GM18511 (cell line): Measurements from ENCODE around the gene WFDC9.
"Not testable (repeated sequence)": the region's sequence is repeated elsewhere in the genome, so short reads cannot be mapped to it uniquely, and the experiment has no call there.

Experiments
- ATAC-seq: cut with Tn5 transposase; IDR thresholded peaks from one replicate; pipeline ENCODE4 v1.9.1; 2021; ENCODE audit warnings: mild to moderate bottlenecking, moderate library complexity; ENCODE audit not compliant: unreplicated experiment

The WFDC9 gene

DNA sequence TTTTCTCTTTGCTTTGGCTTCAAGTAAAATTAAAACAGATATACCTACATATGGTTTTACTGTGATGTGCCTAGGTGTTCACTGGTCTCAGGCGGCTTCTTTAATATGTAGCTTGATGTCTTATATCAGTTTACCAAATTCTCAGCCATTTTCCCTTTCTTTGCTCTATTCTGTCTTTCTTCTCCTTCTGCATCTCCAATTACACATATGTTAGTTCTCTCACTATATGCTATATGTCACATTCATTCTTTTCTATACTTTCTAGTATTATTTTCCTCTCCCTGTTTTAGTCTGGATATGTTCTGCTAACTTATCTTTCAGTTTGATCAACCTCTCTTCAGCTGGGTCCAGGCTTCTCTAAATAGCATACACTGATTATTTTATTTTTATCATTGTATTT is 37.6 kb downstream of the WFDC9 start:
- no peak for ATAC-seq

DNA sequence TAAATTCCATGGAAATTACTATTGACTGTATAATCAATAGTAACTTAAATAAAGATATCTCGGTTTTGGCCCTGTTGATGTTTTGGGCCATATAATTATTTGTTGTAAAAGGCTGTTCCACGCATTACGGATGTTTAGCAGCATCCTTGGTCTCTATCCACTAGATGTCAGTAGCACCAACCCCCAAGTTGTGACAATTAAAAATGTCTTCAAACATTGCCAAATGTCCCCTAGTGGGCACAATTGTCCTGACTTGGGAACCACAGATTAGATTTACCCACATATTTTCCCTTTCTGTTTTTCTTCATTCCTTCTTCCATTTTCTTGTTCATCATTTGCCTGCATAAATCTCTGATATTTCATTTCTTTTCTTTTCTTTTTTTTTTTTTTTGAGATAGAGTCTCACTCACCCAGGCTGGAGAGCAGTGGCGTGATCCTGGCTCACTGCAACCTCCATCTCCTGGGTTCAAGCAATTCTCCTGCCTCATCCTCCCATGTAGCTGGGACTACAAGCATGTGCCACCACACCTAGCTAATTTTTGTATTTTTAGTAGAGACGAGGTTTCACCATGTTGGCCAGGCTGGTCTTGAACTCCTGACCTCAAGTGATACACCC is 38.4 kb downstream of the WFDC9 start:
- ATAC-seq = no peak

DNA sequence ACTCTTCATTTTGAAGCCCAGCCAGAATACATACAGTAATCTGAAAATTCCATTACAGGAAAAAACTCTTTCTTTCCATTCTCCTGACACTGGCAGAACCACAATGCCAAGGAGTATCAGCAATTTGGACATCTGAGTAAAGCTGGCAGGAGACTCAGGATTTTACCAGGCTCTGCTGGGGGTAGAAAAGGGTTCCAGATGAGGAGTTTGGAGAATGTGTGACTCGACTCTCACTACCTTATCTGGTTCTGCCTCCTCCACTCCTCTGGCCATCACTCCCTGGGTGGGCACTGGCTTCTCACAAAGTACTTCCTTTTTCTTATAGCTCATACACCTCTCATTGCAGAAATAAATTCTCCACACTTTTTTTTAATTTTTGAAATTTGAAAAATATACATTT is 41.4 kb downstream of the WFDC9 start:
- no peak for ATAC-seq

DNA sequence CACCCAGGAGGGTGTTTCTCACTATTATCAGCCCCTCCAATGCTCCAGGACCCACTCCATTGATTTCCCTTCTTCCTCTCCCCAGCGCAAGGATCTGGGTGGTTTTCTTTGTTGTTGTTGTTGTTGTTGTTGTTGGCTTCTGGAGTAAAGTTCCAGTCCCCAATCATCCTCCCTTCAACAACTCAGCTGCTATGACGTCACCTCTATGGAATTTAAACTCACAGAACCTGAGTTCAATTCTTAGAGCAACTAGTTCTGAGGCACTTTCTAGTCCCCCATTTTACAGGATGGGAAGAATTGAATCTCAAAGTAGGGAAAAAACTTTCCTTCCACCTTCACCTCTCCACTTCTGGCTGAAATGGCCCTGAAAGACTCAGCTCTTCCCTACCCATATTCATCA is 42.3 kb downstream of the WFDC9 start:
- ATAC-seq = no peak

DNA sequence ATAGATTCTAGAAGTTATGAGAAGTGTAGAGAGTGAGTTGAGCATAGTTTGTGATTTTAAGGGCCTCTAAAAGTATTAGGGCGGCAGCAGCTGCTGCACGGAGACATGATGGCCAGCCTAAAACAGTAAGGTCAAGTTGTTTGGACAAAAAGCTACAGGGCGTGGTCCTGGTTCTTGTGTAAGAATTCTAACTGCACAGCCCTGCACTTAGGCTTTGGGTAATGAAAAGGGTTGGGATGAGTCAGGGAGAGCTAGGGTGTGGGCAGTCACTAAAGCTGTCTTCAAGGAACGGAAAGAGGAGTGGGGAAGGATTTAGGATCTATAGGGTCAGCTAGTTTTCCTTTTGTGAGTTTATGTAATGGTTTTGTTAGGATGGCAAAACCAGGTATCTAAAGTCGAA is 45.1 kb downstream of the WFDC9 start:
- ATAC-seq = not testable (repeated sequence)

DNA sequence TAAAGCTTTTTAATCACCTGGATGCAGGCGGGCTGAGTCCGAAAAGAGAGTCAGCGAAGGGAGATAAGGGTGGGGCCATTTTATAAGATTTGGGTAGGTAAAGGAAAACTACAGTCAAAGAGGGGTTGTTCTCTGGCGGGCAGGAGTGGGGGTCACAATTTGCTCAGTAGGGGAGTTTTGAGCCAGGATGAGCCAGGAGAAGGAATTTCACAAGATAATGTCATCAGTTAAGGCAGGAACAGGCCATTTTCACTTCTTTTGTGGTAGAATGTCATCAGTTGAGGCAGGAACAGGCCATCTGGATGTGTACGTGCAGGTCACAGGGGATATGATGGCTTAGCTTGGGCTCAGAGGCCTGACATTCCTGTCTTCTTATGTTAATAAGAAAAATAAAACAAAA is 46.8 kb downstream of the WFDC9 start:
- not testable (repeated sequence) for ATAC-seq

DNA sequence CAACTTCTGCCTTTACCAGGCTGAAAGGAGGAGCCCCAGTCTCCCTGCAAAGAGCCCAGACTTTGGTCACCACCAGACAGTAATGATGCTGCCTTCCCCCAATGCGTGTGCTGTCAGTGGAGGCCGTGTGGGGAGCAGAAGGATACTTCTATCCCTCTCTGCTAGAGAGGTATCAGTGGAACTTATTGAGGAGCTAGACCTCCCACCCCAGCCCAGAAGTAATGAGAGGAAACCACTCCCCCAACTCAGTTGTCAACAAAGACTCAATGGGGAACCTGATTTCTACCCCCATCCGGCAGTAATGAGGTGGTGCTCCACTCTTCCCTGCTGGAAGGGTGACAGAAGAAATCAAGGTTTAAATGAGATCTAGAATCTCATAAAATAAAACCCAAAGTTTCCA is 47.6 kb downstream of the WFDC9 start:
- no peak for ATAC-seq

DNA sequence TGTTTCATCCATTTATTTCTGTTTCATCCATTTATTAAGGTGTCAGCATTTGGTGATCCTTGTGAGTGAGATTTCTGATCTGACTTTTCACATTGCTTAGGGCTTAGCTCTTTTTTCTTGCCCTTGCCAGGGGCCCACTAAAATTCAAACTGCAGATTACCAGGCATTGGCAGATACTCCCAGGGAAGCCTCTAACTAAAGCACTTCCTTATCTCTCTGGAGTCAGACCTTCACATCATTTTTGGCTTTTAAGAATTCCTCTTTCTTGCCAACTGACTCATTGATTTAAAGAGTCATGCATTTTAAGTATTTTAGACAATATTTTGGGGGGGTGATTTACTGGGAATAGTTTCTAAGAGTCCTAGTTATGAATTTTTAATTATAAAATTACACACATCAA is 49.4 kb downstream of the WFDC9 start:
- ATAC-seq = no peak

DNA sequence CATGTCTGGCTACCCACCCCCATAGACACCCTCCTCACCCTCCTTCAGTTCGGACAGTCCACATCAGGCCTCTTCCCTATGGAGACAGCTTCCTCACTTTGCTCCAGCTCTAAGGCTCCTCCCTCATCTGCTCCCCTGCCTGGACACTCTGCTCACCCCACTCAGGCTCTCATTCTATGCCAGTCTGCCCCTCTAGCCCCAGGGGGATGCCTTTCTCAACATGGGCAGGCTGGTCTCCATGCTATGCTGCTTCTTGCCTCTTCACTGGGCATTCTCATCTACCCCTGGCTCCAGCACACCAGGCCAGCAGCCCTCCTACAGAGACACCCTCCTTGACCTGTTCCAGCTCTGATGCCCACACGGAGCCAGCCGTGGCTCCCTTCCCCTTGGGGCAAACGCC is 51.9 kb downstream of the WFDC9 start, which contains the start of gene WFDC8:
WFDC8 (minus strand) TSS at position 101 of the 400 bp plus-strand sequence; CDS start at position 64, 37 bp downstream.
- no peak for ATAC-seq

DNA sequence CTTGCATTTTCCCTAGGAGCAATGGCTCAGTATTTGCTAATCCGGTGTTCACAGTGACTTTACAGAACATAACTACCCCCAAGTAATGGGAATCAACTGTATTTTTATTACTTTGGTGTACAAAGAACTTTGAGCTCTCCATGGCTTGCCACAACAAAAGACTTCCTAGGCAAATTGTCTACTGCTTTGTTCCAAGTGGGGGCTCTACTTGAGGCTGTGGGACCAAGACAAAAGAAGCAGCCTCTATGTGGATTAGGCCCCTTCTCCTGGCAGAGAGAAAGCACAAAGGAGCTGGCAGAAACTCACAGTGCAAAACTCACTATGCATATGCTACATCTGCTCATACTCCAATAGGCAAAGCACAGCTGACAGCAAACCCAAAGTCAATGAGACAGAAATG is 52.9 kb downstream of the WFDC9 start:
- no peak for ATAC-seq

DNA sequence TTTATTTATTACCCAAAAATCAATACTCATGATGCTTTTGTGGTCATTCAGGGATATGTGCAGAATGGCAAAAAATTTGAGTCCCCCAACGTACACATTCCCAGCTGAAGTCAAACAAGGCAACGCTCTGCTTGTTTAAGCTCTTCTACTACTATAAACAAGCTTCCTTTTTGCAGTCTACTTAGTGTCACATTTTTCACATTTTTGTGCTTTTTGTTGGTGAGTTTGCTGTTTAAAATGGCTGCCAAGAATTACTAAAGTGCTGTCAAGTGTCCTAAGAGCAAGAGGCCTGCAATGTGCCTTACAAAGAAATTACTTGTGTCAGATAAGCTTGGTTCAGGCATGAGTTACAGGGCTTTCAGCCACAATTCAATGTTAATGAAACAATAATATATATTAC is 54.1 kb downstream of the WFDC9 start:
- no peak for ATAC-seq

DNA sequence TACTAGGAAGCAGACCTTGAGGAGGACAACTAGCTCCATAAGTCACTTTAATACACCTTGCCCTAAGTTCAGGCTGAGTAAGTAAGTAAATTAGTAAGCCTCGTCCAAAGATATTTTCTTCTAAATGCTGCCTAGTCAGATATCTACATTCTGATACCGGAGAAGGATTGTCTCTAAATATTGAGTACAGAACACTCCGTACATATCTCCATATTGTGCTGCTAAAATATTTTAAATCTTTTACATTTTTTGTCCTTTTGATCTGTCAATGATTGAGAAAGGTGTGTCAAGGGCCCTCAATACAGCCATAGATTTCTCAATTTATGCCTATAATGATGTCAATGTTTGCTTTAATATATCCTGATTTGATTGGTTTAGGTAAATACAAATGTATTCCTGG is 55.2 kb downstream of the WFDC9 start:
- no peak for ATAC-seq

DNA sequence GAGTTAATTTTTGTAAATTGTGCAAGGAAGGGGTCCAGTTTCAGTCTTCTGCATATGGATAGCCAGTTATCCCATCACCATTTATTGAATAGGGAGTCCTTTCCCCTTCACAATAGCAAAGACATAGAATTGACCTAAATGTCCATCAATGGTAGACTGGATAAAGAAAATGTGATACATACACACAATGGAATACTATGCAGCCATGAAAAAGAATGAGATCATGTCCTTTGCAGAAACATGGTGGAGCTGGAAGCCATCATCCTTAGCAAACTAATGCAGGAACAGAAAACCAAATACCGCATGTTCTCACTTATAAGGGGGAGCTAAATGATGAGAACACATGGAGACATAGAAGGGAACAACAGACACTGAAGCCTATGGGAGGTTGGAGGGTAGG is 61.4 kb downstream of the WFDC9 start:
- ATAC-seq = not testable (repeated sequence)

DNA sequence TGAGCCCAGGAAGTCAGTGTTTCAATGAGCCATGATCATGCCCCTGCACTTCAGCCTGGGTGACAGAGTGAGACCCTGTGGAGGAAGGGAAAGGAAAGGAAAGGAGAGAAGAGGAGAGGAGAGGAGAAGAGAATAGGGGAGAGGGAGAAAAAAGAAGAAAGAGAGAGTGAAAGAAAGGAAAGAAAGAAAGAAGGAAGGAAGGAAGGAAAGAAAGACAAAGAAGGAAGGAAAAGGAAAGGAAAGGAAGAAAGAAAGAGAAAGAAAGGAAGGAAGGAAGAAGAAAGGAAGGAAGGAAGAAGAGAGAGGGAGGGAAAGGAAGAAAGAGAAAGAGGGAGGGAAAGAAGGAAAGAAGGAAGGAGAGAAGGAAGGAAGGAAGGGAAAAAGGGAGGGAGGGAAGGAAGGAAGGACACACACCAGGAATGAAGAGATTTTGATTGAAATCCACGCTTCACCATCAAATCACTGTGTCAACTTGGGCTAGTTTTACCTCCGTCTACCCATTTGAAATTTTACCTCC is 66.3 kb downstream of the WFDC9 start:
- ATAC-seq = no peak
